ENCODE measurements around the gene SVOP.

DNA sequence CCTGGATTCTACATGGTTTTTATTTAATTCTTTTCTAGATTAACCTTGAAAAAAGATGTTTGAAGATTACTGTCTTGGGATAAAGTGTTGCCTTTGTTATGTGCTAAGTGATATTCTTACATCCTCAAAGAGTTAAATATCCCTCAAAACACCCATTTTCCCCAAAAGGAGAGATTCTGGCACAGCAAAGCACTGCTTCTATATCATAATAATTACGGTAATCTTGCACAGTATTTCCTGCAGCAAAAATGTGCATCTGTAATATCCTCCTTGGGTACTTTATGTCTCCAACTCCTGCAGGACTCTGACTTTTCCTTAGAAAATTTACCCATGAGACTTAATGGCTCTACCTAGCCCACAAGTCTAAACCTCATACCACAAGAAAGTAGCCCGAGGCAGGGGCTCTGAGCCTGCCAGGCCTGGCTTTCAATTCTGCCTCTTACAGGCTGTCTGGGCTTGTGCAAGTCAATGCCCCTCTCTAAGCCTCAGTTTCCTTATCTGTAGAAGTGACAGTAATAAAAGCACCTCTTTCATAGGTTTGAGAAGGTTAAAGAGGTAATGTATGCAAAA, 45.8 kb downstream of the SVOP start:
- no peak for TF ChIP-seq CTCF (IDR thresholded peaks at IDR 0.05)
- TF ChIP-seq EZH2 (IDR thresholded peaks at IDR 0.05; ENCODE audit: borderline replicate concordance, insufficient read depth, low read depth, low read length, poor library complexity, severe bottlenecking) = no peak

Measured in B cell (primary cell).